Breast epithelium (tissue), 3 donors: ENCODE data around the gene RSPH9.

Source experiments
- CTCF ChIP-seq, 3 donors: fragments of 450-650 bp; IDR thresholded peaks; one replicate each; pipeline ENCODE4 v1.5.1; 2016 to 2017; ENCODE audit warnings: antibody characterized with exemption in 3 of 3, mild to moderate bottlenecking in 3 of 3, moderate library complexity in 3 of 3
- POLR2AphosphoS5 ChIP-seq, 3 donors: sonication (generic); formaldehyde crosslinking; IDR thresholded peaks; one replicate each; pipeline ENCODE4 v1.6.1; 2017; ENCODE audit warnings: antibody characterized with exemption in 3 of 3

GRCh38 chr6:43668151-43669028 lies 23.6 kb downstream of the RSPH9 start:
- TF ChIP-seq POLR2AphosphoS5 (IDR thresholded peaks at IDR 0.05) (no peak), CTCF (IDR thresholded peaks at IDR 0.05) (peak in 2 of 3 donors; percentile 17 to 52)
